Mesothelial cell of epicardium (in vitro differentiated cells): ENCODE results near the gene AANAT. TPM values are rescaled to one million over a fixed set of nuclear protein-coding genes. Genes with fewer than 3 reads are reported as not detected.
A peak's percentile ranks its signal among the peaks of the same experiment; 100 is the strongest.

Source experiments
- DNase-seq, 2 experiments: peaks; one replicate each; pipeline ENCODE4 v3.0.0; 2021; ENCODE audit warnings: low spot score in 2 of 2; ENCODE audit not compliant: unreplicated experiment in 2 of 2
- H3K27ac Mint-ChIP-seq: 2 replicates; pipeline ENCODE4 v1.8.0; 2021; ENCODE audit warnings: mixed read lengths
- H3K27me3 Mint-ChIP-seq: 2 replicates; pipeline ENCODE4 v1.8.0; 2021; ENCODE audit warnings: low read depth, mixed read lengths
- H3K36me3 Mint-ChIP-seq: 2 replicates; pipeline ENCODE4 v1.8.0; 2021; ENCODE audit warnings: mixed read lengths
- H3K4me1 Mint-ChIP-seq: 2 replicates; pipeline ENCODE4 v1.8.0; 2021; ENCODE audit warnings: mixed read lengths
- H3K4me3 Mint-ChIP-seq: 2 replicates; pipeline ENCODE4 v1.8.0; 2021; ENCODE audit warnings: mild to moderate bottlenecking, moderate library complexity, mixed read lengths
- H3K9me3 Mint-ChIP-seq: 2 replicates; pipeline ENCODE4 v1.8.0; 2021; ENCODE audit warnings: mixed read lengths
- CTCF ChIP-seq: fragments of 200-600 bp; sonication (generic); IDR thresholded peaks from one replicate; pipeline ENCODE4 v1.5.0; 2021; ENCODE audit warnings: antibody characterized with exemption; ENCODE audit not compliant: unreplicated experiment
- total RNA-seq: library from RNA; stranded (reverse); gene quantifications from 3 replicates; pipeline ENCODE4 v1.2.1, GENCODE V29; 2021

AANAT gene
- total RNA-seq, 1 donor from 2014 or later = 0.22 TPM

GRCh38 chr17:76442341-76443338, 24.8 kb upstream of the AANAT start:
- no peak for DNase-seq
- Mint-ChIP-seq H3K4me3 (no peak overlapping the region), H3K4me1 (peaks cover 46% of the 10 kb centered on the region), H3K27me3 (no peaks in the 10 kb centered on the region), H3K27ac (peak overlapping the region; percentile 43), H3K36me3 (no peaks in the 10 kb centered on the region), H3K9me3 (no peaks in the 10 kb centered on the region)
- no peak for TF ChIP-seq CTCF

GRCh38 chr17:76444518-76445311, 22.7 kb upstream of the AANAT start:
- Mint-ChIP-seq H3K9me3 (no peaks in the 10 kb centered on the region), H3K4me1 (peaks cover 34% of the 10 kb centered on the region), H3K4me3 (no peak overlapping the region), H3K27ac (no peak overlapping the region), H3K27me3 (no peaks in the 10 kb centered on the region), H3K36me3 (no peaks in the 10 kb centered on the region)
- no peak for DNase-seq
- TF ChIP-seq CTCF = no peak

GRCh38 chr17:76445697-76446448, 21.5 kb upstream of the AANAT start:
- peaks cover 40% of the 10 kb centered on the region for H3K4me1 Mint-ChIP-seq
- H3K36me3 Mint-ChIP-seq = no peaks in the 10 kb centered on the region
- DNase-seq = no peak
- H3K27me3 Mint-ChIP-seq = no peaks in the 10 kb centered on the region
- no peak for TF ChIP-seq CTCF
- H3K9me3 Mint-ChIP-seq = no peaks in the 10 kb centered on the region
- peak overlapping the region; percentile 79 for H3K27ac Mint-ChIP-seq
- H3K4me3 Mint-ChIP-seq = no peak overlapping the region

- Mint-ChIP-seq H3K27ac (peak overlapping the region; percentile 79), H3K4me1 (peaks cover 47% of the 10 kb centered on the region), H3K36me3 (no peaks in the 10 kb centered on the region), H3K9me3 (no peaks in the 10 kb centered on the region), H3K27me3 (no peaks in the 10 kb centered on the region), H3K4me3 (no peak overlapping the region)
- TF ChIP-seq CTCF = no peak
- no peak for DNase-seq
These were observed 20.8 kb upstream of the AANAT start for GRCh38 chr17:76446449-76447231.
